ENCODE data around the gene FBLN2. TPM values are rescaled to one million over a fixed set of nuclear protein-coding genes. Genes with fewer than 3 reads are reported as not detected.
A peak's percentile ranks its signal among the peaks of the same experiment; 100 is the strongest.

Gene FBLN2
- total RNA-seq, 4 donors from 2014 or later, result 75.7 to 159 (median 89.8) TPM

- Histone ChIP-seq H3K36me3 (no peaks in the 10 kb centered on the region), H3K4me1 (peaks cover 0 to 7% of the 10 kb centered on the region in 2 donors), H3K4me3 (replicated peaks in 1 of 3) (no peak overlapping the region), H3K9me3 (no peaks in the 10 kb centered on the region), H3K27ac (no peak overlapping the region), H3K27me3 (no peaks in the 10 kb centered on the region)
- intact Hi-C loops (cut with DNase I), result loop anchor here (2.0 kb wide), 1 partner anchor 154 kb away; no protein-coding TSS in a partner anchor
- peak; percentile 79 to 82 for DNase-seq
- TF ChIP-seq POLR2A (IDR thresholded peaks at IDR 0.05) (no peak), CTCF (IDR thresholded peaks at IDR 0.05) (peak; percentile 86 to 99 (median 92))
- WGBS, 2 donors, result 12 to 16% methylated on average over 9 to 19 of the region's 20 CpGs
These were observed 99.4 kb downstream of the FBLN2 start for GRCh38 chr3:13648060-13649001.

- Histone ChIP-seq H3K36me3 (no peaks in the 10 kb centered on the region), H3K4me1 (peaks cover 0 to 14% of the 10 kb centered on the region in 2 donors), H3K9me3 (no peaks in the 10 kb centered on the region), H3K27me3 (no peaks in the 10 kb centered on the region), H3K27ac (no peak overlapping the region), H3K4me3 (replicated peaks in 1 of 3) (no peak overlapping the region)
- 24 to 68% methylated on average over 11 to 48 of the region's 48 CpGs for WGBS, 2 donors
- DNase-seq, result peak; percentile 34 to 44
- TF ChIP-seq CTCF (IDR thresholded peaks at IDR 0.05), result peak; percentile 51 to 97 (median 88)
- no peak for TF ChIP-seq POLR2A (IDR thresholded peaks at IDR 0.05)
- intact Hi-C loops (cut with DNase I), result loop anchor here (5.0 kb wide), 1 partner anchor 558 kb away; no protein-coding TSS in a partner anchor
These were observed 101.5 kb downstream of the FBLN2 start for GRCh38 chr3:13650210-13651056.

- no peak overlapping the region for H3K4me3 ChIP-seq (replicated peaks in 1 of 3)
These were observed 102.1 kb downstream of the FBLN2 start for GRCh38 chr3:13651057-13651400.

GRCh38 chr3:13651775-13652428, 103.0 kb downstream of the FBLN2 start:
- Histone ChIP-seq H3K27me3 (no peaks in the 10 kb centered on the region), H3K4me3 (replicated peaks in 1 of 3) (no peak overlapping the region), H3K9me3 (no peaks in the 10 kb centered on the region), H3K4me1 (peaks cover 0 to 14% of the 10 kb centered on the region in 2 donors), H3K27ac (no peak overlapping the region), H3K36me3 (no peaks in the 10 kb centered on the region)
- 91 to 92% methylated on average over 11 to 12 of the region's 12 CpGs for WGBS, 2 donors
- no peak for DNase-seq
- intact Hi-C loops (cut with DNase I), result loop anchor here (5.0 kb wide), 1 partner anchor 560 kb away; no protein-coding TSS in a partner anchor
- TF ChIP-seq CTCF (IDR thresholded peaks at IDR 0.05), result no peak
- TF ChIP-seq POLR2A (IDR thresholded peaks at IDR 0.05), result no peak

More at GRCh38 chr3:13651057-13651400, 102.1 kb downstream of the FBLN2 start:
- intact Hi-C loops (cut with DNase I), result loop anchor here (5.0 kb wide), 1 partner anchor 559 kb away; no protein-coding TSS in a partner anchor
- Histone ChIP-seq H3K36me3 (no peaks in the 10 kb centered on the region), H3K9me3 (no peaks in the 10 kb centered on the region), H3K4me1 (peaks cover 0 to 14% of the 10 kb centered on the region in 2 donors), H3K27ac (no peak overlapping the region), H3K27me3 (no peaks in the 10 kb centered on the region)
- DNase-seq, result no peak
- TF ChIP-seq CTCF (IDR thresholded peaks at IDR 0.05) (no peak), POLR2A (IDR thresholded peaks at IDR 0.05) (no peak)
- WGBS, 2 donors, result 91 to 95% methylated on average over 9 of the region's 9 CpGs
